Ramos (cell line): ENCODE data around the gene PLEKHM1.

Source experiments
- in situ Hi-C: fragments of 300-500 bp; cut with MboI; formaldehyde crosslinking; loops from one replicate; pipeline ENCODE4 v1.14.3; 2022; ENCODE audit warnings: low sequenced_read_pairs; ENCODE audit not compliant: unreplicated experiment

The PLEKHM1 gene

DNA sequence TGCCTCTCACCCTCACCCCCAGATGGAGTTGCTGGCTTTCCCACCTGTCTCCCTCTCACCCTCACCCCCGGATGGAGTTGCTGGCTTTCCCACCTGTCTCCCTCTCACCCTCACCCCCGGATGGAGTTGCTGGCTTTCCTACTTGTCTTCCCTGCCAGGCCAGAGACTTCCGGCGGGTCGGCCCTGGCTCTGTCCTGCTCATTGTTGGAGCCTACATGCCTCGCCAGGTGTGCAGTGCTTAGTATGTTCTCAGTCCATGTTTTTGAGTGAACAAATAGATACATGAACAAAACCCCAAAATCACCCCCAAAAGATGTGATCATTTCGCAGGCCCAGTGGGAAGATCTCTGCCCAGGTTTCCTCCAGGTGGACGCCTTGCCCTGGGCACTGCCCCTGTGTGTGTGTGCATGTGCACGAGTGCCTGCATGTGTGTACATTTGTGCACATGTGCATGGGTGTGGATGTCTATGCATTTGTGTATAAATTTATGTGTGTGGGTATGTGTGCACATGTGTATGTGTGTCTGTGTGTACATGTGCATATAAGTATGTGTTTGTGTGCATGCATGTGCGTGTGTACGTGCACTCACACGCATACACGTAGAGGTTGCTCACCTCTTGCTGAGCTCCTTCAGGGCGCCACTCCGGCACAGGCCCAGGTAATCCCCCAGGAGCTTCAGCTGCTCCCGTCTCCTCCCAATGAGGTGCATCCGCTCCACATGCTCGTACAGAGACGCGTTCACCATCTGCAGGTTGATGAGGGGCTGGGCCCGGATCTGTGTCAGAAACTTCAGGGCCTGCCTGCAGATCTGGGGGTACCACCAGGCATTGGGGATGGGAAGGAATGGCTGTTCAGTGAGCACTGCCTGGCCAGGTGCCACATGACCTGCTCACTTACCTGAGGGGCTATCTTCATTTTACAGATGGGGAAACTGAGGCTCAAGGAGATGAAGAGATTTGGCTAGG lies 45.4 kb downstream of the PLEKHM1 start:
- in situ Hi-C loops, result loop anchor here (25.0 kb wide), 1 partner anchor 142 kb away; no protein-coding TSS in a partner anchor

- in situ Hi-C loops, result loop anchor here (25.0 kb wide), 1 partner anchor 143 kb away; no protein-coding TSS in a partner anchor
Observed at GRCh38 chr17:45444301-45444700, 46.2 kb downstream of the PLEKHM1 start.

DNA sequence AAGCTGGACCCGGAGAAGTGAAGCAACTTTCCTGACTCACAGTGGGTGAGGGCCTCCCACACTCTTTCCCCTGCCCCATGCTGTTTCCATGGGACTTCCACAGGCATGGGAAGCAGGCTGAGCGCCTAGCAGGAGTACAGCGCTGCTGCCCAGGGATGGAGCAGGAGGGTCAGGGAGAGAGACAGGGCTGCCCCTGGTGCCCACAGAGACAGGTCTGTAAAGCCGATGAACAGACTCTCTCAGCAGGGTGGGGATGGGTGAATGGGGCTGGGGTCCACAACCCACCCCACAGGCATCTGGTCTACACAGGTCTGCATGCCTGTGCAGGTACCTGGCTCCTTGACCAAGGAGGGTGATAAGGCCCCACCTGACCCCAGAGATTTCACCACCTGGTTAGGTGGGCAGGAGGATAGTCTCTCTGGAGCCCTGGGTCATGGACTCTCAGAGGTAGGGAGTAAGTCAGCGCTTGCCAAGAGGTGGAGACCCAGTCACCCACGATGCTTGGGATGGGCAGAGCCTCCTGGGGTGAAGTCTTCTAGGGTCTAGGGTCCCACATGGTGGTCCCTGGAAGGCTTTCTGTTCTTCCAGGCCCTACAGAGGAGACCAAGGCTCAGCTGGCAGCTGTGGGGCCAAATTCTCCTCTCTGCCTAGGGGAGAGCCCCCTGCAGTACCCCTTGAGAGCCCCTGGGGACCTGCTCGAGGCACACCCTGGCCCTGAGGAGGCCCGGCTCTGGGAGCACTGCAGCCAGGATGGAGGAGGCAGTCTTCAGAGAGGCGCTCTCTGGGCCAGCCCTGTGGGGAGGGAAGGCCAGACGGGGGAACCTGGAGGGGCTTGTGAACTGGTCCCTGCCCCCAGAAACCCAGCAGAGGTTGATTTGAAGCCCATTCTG lies 46.9 kb downstream of the PLEKHM1 start:
- in situ Hi-C loops, result loop anchor here (25.0 kb wide), 1 partner anchor 144 kb away; no protein-coding TSS in a partner anchor

DNA sequence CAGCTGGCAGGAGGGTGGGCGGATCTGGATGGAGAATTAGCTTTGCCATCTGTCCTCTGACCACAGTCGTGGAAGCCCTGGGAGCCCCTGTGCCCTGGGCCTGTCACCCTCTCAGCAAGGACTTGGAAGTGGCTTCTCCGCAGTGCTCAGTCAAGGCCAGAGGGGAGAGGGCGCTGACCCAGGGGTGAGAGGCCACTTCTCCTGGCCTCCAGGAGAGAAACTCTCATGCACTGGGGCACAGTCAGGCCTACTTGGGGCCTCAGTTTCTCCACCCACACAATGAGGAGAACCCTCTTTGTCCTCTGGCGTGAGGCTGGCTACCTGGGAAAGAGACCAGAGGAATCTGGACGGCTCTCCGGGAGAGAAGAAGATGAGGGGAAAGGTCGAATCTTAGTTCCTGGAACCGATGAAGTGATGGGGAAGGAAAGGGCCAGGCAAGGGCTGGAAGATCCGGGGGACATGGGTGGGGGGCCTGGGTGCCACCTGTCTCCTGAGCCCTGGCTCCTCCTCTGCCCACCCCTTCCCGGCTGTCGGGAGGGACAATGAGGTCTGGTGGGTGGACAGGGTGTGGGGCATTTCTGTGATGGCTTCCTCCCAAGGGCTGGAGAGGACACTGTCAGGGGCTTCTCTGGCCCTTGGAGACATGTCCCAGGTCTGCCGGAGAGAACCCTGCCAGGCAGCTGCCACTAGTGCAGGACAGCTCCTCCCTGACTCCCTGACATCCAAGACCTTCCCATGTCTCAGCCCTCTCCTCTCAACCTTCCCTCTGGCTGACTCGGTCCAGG lies 48.8 kb downstream of the PLEKHM1 start:
- in situ Hi-C loops, result loop anchor here (25.0 kb wide), 1 partner anchor 146 kb away; no protein-coding TSS in a partner anchor

DNA sequence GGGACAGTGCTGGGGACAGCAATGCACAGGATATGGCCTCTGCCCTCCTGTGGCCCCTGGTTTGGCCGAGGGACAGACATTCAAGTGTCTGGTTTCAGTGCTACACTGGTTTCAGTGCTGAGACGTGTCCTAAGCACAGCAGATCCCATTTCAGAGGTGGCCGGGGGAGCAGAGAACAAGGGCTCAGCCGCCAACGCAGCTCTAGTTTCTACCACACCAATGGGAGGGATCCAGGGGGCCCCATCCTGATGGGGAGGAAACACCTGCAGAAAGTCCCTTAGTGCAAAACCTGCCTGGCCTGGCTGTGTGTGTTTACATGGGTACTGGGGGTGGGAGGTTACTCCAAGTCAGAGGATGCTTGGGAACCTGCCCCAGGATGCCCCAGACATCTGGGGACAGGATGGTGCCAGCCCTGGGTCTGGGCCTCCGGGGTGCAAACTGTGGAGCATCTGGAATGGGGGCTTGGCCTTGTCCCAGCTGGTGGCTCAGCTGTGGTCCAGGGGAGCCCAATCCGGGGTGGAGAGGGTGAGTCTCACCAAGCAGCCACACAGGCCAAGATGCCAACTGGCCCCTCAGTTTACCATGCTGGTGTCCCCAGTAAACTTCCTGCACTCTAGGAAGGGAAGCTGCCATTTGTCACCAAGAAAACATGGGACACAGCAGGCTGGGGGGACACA lies 49.5 kb downstream of the PLEKHM1 start:
- in situ Hi-C loops, result loop anchor here (25.0 kb wide), 1 partner anchor 146 kb away; no protein-coding TSS in a partner anchor

- in situ Hi-C loops, result loop anchor here (25.0 kb wide), 1 partner anchor 147 kb away; no protein-coding TSS in a partner anchor
Observed at GRCh38 chr17:45440161-45440778, 50.3 kb downstream of the PLEKHM1 start.

GRCh38 chr17:45438931-45439610 lies 51.5 kb downstream of the PLEKHM1 start:
- in situ Hi-C loops, result loop anchor here (25.0 kb wide), 1 partner anchor 148 kb away; no protein-coding TSS in a partner anchor

GRCh38 chr17:45437465-45438283 lies 52.8 kb downstream of the PLEKHM1 start:
- in situ Hi-C loops, result loop anchor here (25.0 kb wide), 1 partner anchor 150 kb away; no protein-coding TSS in a partner anchor

DNA sequence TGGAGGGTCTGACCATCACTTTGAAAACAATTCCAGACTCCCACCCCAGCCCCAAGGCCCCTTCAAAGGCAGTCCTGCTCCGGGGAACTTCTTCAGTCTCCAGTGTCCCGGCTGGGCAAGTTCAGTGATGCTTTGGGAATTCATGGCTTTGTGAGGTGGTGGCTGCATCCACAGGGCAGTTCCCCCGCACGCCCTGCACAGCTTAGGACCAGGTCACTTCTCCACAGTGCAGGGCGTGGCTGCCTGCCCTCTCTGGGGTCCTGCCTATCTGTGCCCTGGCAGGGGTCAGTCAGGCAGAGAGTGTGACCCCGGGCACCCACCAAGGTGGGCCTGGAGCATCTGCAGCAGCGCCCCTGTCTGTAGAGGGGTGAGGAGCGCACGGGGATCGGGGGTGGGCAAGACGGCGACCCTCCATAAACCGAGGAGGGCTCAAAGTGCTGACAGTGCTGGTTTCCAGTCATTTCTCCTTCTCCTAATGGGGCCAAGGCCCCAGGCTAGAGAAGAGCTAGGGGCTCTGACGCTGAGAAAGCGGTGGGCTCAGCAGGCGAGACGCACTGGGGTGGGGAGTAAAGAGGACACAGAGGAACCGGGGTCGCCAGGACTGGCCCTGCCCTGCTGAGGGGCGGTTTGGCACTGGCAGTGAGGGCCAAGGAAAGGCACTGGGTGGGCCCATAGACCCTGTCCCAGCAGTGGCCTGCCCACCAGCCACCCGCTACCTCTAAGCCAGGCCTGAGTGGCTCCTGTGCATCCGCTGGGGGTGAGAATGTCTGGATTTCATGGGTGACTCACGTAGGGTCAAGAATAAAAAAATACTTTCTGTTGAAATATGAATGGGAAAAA lies 53.7 kb downstream of the PLEKHM1 start:
- in situ Hi-C loops, result loop anchor here (25.0 kb wide), 1 partner anchor 150 kb away; no protein-coding TSS in a partner anchor

DNA sequence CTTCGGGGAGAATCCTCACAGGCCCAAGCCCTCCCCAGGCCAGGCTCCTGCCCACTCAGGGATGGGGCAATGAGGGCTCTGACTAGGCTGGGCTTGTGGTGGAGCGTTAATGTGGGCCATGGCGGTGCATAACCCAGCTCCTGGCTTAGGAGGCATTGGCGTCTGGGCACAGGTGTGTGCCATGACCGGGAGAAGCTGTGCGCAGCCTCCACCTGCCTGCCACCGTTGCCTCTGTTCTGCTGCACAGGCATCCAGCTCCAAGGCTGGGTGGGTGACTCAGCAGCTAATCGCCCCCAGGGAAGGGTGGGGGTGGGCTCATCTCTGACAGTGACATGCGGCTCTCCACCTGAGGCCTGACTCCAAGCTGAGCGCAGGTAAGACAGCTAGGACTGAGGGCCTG lies 54.4 kb downstream of the PLEKHM1 start:
- in situ Hi-C loops, result loop anchor here (25.0 kb wide), 1 partner anchor 151 kb away; no protein-coding TSS in a partner anchor

DNA sequence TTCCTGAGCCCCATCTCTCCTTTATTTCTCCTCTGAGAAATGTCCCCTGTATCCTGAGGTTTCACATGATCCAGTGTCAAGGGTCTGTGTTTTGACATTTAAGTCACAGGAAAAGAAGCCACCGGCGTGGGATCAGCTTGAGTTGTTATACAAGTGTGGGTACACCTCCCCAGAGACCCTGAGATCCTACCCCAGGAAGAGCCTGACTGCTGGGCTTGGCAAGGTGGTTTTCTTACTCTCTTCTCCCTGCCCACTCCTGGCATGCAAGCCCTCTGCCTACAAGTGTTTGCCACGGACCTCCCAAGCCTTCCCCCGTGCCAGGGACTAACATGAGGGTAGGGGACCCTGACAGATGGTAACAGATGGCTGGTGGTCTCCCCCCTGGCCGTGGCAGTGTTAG lies 55.0 kb downstream of the PLEKHM1 start:
- in situ Hi-C loops, result loop anchor here (25.0 kb wide), 1 partner anchor 152 kb away; no protein-coding TSS in a partner anchor

DNA sequence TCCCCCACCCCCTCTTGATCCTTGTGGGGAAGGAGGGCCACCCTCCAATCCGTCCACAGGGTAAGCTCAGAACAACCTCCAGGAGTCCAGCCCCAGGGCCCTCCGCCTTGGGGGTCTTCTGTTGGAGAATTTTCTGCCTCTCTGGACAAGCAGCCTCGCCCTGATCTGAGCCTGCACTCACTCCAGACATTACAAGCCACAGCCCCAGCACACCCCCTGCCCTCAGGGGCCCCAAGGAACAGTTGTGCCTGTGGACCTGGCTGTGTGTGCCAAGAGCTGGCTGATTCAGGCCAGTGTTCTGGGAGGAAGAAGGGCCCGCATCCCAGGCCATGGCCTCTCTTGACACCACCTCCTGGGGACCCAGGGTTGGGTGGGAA lies 57.4 kb downstream of the PLEKHM1 start:
- in situ Hi-C loops, result loop anchor here (25.0 kb wide), 1 partner anchor 154 kb away; no protein-coding TSS in a partner anchor

DNA sequence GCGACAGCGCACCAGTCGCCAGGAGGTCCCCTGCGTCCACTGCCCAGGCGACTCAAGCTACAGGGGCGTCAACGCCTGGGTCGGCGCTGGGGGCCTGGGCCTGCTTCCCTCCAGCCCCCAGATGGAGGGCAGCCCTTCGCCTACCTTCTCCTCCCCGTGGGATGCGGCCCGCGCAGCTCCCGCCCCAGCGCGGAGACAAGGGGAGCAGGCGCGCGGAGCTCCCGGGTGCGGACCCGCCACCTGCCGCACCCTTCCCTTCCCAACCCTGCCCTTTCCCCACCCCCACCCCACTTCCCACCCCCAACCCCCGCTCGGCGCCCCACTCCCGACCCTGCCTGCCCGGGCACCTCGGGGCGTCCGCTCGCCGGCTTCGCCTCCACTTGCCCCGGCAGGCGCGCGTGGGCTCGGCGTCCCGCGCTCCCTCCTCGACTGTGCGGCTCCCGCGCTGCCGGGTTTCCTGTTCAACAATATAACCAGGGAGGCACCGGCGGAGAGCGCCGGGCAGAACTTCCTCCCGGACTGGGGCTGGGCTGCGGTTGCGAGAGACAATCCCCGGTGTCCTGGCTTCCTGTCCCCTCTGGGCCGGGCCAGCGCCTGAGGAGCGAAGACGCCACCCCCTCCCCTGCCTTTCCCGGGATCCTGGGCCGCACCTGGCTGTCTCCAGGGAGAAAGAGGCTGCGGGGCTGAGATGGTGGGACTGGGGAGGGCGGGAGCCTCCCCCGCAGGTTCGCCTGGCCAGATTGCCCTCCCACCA lies 57.9 kb downstream of the PLEKHM1 start, which contains the start of gene ARHGAP27:
Gene ARHGAP27, minus strand, starts transcription at position 466 of the 754 bp plus-strand sequence. CDS start 2,591 bp downstream, outside the sequence.
- in situ Hi-C loops, result loop anchor here (25.0 kb wide), 1 partner anchor 155 kb away; no protein-coding TSS in a partner anchor

- in situ Hi-C loops, result loop anchor here (25.0 kb wide), 1 partner anchor 156 kb away; no protein-coding TSS in a partner anchor
Observed at GRCh38 chr17:45431531-45432404, 58.8 kb downstream of the PLEKHM1 start.
